GM19455 (cell line): ENCODE results near the gene HEY2.
"Not testable (repeated sequence)": the region's sequence is repeated elsewhere in the genome, so short reads cannot be mapped to it uniquely, and the experiment has no call there.

Experiments used
- ATAC-seq: cut with Tn5 transposase; IDR thresholded peaks from one replicate; pipeline ENCODE4 v1.9.1; 2021; ENCODE audit not compliant: unreplicated experiment

HEY2 gene

DNA sequence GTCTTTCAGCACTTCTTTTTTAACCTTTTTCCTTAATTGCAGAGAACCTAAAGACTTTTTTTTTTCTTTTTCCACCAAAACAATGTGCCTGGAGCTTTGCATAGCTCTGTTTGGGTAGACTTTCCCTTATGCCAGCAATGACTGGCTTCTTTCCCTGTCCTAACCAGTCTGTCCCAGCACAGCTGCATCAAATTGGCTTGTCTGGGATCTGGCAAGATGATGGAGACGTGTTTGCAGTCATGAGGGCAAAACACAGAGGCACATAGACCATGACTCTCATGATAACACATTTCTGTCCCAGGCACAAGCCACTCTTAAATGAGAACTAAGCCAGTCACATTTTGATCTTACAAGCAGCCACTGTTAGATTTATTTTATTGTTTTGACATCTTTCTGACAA, 16.5 kb downstream of the HEY2 start:
- no peak for ATAC-seq

- no peak for ATAC-seq
Observed at GRCh38 chr6:125766641-125767040, 17.2 kb downstream of the HEY2 start.

DNA sequence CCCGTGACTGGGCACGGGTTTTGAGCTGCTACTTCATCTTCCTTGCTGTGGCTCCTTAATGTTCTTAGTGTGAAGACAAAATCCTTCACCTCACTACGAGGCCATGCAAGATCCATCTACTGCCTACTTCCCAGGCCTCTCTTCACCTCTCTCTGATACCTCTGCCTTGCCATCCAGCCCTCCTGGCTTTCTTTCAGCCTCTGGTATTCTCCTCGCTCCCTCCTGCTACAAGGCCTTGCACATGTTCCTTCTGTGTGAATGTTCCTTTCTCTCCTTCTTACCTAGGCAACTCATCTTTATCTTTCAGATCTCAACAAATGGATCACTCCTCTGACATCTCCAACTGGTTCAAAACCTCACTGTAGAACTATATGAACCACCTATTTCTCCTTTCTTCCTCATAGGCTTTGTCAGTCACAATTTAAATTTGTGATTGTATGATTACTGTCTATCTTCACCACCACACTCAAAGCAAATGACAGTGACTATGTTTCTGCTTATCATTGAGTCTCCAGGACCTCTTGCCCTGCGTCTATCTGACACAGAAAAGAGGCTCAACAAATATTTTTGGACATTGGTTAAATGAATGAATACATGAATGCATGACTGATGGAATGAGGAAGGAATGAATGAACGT, 19.8 kb downstream of the HEY2 start:
- no peak for ATAC-seq

DNA sequence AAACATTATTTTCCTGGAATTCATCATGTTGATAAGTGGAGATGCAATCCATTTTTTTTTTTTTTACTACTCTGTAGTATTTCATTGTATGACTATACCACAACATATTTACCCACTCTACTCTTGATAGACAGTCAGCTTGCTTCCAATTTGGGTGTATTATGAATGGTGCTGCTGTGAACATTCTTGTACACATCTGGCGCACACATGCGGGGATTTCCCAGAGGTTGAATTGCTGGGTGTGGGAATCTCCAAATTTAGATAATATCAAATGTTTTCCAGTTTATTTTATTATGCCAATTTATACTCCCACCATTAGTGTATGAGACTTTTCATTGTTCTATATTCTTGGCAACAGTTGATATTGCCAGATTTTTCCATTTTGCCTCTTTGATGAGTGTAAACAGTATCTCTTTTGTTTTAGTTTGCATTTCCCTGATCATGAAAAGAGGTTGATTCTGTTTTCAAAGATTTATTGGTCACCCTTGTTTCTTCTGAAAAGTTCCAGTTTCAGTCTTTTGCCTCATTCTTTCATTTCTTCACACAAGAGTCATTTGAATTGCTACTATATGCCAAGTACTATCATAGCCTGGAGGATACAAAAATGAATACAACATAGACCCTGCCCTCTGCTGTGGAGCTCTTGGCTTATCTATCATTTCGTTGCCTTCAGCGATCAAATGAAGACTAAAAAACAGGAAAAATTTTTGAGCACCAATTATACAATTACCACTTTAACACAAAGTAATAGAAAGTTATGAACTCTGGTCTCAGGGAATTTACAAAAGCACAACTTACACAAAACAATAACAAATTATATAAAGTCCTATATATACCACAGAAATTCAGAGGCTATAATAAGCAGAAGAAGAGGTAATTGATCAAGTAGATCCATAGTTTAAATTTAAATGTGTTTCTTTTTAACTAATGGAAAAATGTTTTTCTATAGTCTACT, 24.2 kb downstream of the HEY2 start:
- ATAC-seq, result no peak

DNA sequence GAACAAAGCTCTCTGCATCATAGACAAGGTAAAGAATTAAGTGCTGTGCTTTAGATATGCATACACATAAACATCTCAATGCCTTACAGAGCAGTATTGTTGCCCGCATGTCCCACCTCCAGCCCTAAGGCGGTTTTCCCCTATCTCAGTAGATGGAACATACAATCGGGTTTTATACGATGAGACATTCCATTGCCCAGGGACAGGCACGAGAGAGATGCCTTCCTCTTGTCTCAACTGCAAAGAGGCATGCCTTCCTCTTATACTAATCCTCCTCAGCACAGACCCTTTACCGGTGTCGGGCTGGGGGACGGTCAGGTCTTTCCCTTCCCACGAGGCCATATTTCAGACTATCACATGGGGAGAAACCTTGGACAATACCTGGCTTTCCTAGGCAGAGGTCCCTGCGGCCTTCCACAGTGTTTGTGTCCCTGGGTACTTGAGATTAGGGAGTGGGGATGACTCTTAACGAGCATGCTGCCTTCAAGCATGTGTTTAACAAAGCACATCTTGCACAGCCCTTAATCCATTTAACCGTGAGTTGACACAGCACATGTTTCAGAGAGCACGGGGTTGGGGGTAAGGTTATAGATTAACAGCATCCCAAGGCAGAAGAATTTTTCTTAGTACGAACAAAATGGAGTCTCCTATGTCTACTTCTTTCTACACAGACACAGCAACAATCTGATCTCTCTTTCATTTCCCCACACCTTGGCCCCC, 26.8 kb downstream of the HEY2 start:
- ATAC-seq, result not testable (repeated sequence)

- ATAC-seq, result peak; percentile 78
Observed at GRCh38 chr6:125779924-125780539, 30.6 kb downstream of the HEY2 start.

DNA sequence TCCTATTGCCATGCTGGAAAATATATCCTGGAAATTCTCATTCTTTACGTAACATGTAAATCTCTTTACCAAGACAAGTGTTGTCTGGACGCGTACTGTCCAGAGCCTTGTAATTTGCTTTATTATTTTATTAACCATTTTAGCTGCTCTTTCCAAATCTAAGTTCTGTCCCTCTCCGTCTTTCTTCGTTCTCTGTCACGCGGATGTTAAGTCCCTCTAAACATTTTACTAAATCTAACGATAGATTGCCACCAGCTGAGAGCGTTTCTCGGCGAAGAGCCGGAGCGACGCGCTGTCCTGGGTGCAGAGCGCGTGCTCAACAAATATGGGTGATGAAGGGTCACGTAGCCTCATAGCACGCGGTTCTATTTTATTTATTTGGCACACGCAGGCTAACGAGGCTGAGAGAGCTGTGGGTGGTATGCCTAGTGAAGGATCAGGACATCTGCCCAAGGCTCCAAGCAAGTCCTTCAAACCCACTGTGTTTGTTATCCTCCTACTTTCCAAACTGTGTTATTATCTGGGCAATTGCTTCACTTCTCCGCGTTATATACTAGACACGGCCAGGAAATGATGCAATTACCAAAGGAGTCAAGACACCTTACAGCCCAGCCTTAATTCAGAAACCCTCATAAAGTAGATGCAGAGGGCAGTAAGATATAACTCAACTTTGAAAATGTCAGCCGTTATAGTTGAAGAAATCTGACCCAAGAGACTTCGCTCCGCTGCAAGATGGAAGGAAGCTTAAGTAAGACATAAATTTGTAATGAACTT, 31.3 kb downstream of the HEY2 start:
- peak; percentile 78 for ATAC-seq

- peak; percentile 45 for ATAC-seq
Observed at GRCh38 chr6:125781314-125781868, 32.0 kb downstream of the HEY2 start.

- no peak for ATAC-seq
Observed at GRCh38 chr6:125784365-125784764, 34.9 kb downstream of the HEY2 start.

GRCh38 chr6:125787791-125788190, 38.4 kb downstream of the HEY2 start:
- no peak for ATAC-seq

DNA sequence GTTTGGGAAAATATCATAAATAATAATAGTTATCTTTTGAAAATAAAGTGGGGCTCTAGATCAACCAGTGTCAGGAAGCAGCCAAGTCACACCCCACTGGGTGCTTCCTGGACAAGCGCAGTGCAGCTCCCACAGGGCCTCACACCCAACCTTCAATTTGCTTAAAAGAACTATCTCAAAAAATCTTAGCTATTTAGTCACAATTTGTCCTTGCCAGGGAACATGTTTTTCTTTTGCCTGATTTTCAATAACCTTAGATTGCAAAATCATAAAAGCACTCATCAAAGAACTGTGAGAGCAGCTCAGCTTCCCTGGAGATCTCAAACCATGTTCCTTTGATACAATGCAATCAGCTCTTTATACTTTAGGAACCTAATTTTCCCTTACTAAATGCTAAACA, 39.7 kb downstream of the HEY2 start:
- no peak for ATAC-seq

GRCh38 chr6:125789576-125790357, 40.3 kb downstream of the HEY2 start:
- ATAC-seq, result peak; percentile 23

DNA sequence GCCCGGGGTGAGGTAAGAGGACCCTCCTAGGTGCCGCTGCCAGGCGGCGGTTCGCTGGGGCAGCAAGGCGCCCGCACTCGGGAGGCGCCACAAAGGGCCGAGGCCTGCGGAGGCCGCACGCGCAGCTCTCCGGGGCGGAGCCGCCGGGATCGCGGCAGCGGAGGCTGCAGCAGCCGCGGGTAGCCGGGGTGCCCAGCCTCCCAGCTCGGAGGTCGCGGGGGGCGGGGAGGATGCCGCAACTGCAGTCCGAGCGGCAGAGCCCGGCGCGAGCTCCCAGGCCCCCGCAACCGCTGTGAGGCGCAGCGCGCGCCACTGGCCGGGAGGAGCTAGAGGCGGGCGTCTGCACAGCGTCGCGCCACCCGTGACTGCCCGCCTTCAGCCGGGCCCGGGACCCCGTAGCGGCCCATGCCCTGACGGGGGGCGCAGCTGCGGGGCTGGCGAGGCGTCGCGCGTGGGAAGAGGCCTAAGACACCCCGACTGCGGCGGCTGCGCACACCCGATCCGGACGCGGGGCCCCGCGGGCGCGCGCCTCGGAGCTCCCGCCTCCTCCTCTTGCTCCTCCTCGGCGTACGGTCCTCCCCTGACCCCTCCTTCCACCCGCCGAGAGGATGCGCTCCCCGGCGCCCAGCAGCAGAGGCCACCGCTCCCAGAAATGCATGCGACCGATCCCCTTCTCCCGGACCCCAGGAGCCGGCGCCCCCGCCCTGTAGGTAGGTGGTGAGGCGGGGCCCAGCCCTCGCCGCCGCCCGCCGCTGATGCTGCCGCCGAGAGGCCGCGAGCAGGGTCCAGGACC, 41.1 kb downstream of the HEY2 start, which contains the start of gene NCOA7:
NCOA7 (plus strand) TSS at position 603 of the 793 bp plus-strand sequence. CDS start 24,395 bp downstream, outside the sequence.
- ATAC-seq, result peak; percentile 82

DNA sequence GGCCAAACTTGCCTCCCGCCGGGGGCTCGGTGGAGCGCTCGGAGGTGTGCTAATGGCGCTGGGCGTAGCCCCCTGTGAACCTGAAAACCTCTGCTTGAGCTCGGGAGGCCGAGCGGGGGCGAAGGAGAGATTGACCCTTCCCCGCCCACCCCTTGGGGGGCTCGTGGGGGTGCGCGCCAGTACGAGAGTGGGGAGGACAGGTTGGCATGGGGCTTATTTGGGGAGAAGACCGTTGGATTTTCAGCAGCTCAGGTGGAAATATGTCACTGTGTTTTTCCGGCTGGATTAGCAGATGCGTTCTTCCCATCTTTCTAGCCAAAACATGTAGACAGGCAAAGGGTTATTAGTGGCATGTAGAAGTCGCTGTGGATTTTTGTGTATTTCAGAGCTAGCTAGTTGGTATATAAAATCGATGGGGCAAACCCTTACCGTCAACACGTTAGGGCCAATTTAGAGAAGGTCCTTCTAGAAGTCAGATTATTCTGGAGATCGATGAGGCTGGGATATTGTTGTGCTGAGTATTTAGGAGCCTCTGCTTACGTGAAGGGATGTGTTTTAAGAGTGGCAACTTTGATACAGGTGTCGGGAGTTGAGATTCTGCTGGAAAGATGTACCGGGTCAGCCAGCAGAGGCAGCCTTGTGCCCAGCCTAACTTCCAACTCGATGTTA, 41.9 kb downstream of the HEY2 start:
- ATAC-seq, result peak; percentile 33

DNA sequence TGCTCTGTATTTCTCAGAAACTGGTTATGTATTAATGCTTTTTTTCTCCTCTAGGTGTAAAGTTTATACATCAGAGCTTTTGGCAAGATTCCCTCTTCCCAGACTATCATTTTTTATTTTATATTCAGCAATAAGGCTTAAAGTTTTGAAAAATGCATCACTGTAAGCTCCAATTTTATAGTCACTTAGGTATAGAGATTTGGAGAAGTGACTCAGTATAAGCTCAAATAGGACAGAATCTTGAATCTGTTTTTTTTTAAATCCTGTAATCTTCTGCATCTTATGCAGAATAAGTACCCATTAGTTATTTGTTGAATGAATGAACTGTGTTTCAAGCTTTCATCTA, 42.4 kb downstream of the HEY2 start:
- no peak for ATAC-seq

GRCh38 chr6:125792172-125792571, 42.7 kb downstream of the HEY2 start:
- no peak for ATAC-seq

- no peak for ATAC-seq
Observed at GRCh38 chr6:125792680-125793079, 43.2 kb downstream of the HEY2 start.

GRCh38 chr6:125793280-125793679, 43.8 kb downstream of the HEY2 start:
- no peak for ATAC-seq
